GM12873 (cell line): ENCODE data around the gene LCN15.

Experiments
- CTCF ChIP-seq: IDR thresholded peaks from 2 replicates; pipeline ENCODE4 v1.5.1; 2012; ENCODE audit warnings: low read depth, mild to moderate bottlenecking, moderate library complexity, low read length, control low read depth; ENCODE audit not compliant: insufficient read depth; ENCODE audit errors: missing control alignments

Gene LCN15

GRCh38 chr9:136732444-136733178, 31.7 kb downstream of the LCN15 start:
- no peak for TF ChIP-seq CTCF

- TF ChIP-seq CTCF, result no peak
These were observed 34.4 kb downstream of the LCN15 start for GRCh38 chr9:136729926-136730325.

- no peak for TF ChIP-seq CTCF
These were observed 35.2 kb downstream of the LCN15 start for GRCh38 chr9:136729144-136729543.

GRCh38 chr9:136728548-136729123, 35.7 kb downstream of the LCN15 start:
- no peak for TF ChIP-seq CTCF

- peak; percentile 88 for TF ChIP-seq CTCF
These were observed 36.2 kb downstream of the LCN15 start for GRCh38 chr9:136728080-136728547.

GRCh38 chr9:136726631-136727191, 37.6 kb downstream of the LCN15 start:
- TF ChIP-seq CTCF, result peak; percentile 86

- no peak for TF ChIP-seq CTCF
These were observed 38.2 kb downstream of the LCN15 start for GRCh38 chr9:136726118-136726517.
